Hematopoietic multipotent progenitor cell treated with erythropoietin and hydrocortisone succinate and interleukin-3 and kit ligand, for 4 days (in vitro differentiated cells): Measurements from ENCODE around the gene CPLX3.

ENCODE experiments used
- DNase-seq: peaks from one replicate; pipeline ENCODE4 v3.0.0-alpha.2; 2015

The CPLX3 gene

GRCh38 chr15:74788683-74789151 is 37.7 kb upstream of the CPLX3 start:
- peak; percentile 77 for DNase-seq

- DNase-seq, result no peak
These were observed 37.2 kb upstream of the CPLX3 start for GRCh38 chr15:74789171-74789631.

- DNase-seq, result no peak
These were observed 36.7 kb upstream of the CPLX3 start for GRCh38 chr15:74789741-74790079.

GRCh38 chr15:74790080-74790916 is 36.1 kb upstream of the CPLX3 start:
- peak; percentile 90 for DNase-seq

GRCh38 chr15:74791007-74791406 is 35.4 kb upstream of the CPLX3 start:
- DNase-seq, result no peak

- no peak for DNase-seq
These were observed 34.8 kb upstream of the CPLX3 start for GRCh38 chr15:74791667-74792066.

- no peak for DNase-seq
These were observed 34.0 kb upstream of the CPLX3 start for GRCh38 chr15:74792227-74793016.

GRCh38 chr15:74793135-74794028 is 33.0 kb upstream of the CPLX3 start:
- DNase-seq, result peak; percentile 84

GRCh38 chr15:74794248-74794969 is 32.0 kb upstream of the CPLX3 start:
- no peak for DNase-seq

GRCh38 chr15:74794970-74795349 is 31.5 kb upstream of the CPLX3 start:
- DNase-seq, result no peak

- no peak for DNase-seq
These were observed 30.3 kb upstream of the CPLX3 start for GRCh38 chr15:74795966-74796625.

- DNase-seq, result no peak
These were observed 27.8 kb upstream of the CPLX3 start for GRCh38 chr15:74798388-74799254.

GRCh38 chr15:74799255-74799855 is 27.1 kb upstream of the CPLX3 start:
- DNase-seq, result peak; percentile 64

- peak; percentile 93 for DNase-seq
These were observed 26.4 kb upstream of the CPLX3 start for GRCh38 chr15:74799856-74800558.

GRCh38 chr15:74800559-74801094 is 25.8 kb upstream of the CPLX3 start:
- DNase-seq, result peak; percentile 46

- no peak for DNase-seq
These were observed 25.0 kb upstream of the CPLX3 start for GRCh38 chr15:74801311-74801997.

GRCh38 chr15:74802290-74802689 is 24.1 kb upstream of the CPLX3 start:
- DNase-seq, result no peak

GRCh38 chr15:74802862-74803447 is 23.5 kb upstream of the CPLX3 start:
- DNase-seq, result no peak
